NB4 (cell line): ENCODE measurements around the gene MAP4K4.

Experiments used
- POLR2A ChIP-seq: IDR thresholded peaks from 2 replicates; pipeline ENCODE4 v1.6.1; 2011; ENCODE audit warnings: mild to moderate bottlenecking; ENCODE audit not compliant: insufficient read length; ENCODE audit errors: extremely low read depth
- TF ChIP-seq, protein P1 (sequence below): IDR thresholded peaks from one replicate; pipeline ENCODE4 v1.5.1; 2012; ENCODE audit warnings: low read depth, low read length
- TF ChIP-seq, protein P2 (sequence below): IDR thresholded peaks from 2 replicates; pipeline ENCODE4 v1.6.1; 2011; ENCODE audit warnings: low read depth, low read length

DNA sequence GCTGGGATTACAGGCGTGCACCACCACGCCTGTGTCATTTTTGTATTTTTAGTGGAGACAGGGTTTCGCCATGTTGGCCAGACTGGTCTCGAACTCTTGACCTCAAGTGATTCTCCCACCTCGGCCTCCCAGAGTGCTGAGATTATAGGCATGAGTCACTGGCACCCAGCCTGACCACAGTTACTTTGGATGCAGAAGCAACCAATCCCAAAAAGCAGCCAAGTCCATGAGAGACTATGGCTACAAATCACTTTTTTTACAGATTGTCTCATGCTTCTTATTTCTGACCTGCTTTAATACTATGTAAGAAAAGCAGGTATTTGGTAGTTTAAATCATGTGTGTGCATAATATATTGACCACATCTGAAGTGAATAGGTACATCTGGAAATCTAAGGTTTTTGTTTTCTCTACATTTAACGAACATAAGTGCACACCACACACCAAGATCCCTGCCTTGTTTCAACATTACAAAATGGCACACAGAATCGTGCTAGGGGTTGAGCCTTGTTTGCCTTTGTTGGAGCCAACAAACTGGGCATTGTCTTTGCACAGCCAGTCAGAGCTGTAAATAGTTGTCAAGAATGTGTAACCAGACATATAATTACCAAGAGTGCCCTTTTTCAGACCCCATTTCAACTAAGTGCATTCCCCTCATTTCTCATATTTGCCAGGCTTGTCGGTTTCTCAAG is 18.3 kb upstream of the MAP4K4 start:
- TF ChIP-seq, protein P1, sequence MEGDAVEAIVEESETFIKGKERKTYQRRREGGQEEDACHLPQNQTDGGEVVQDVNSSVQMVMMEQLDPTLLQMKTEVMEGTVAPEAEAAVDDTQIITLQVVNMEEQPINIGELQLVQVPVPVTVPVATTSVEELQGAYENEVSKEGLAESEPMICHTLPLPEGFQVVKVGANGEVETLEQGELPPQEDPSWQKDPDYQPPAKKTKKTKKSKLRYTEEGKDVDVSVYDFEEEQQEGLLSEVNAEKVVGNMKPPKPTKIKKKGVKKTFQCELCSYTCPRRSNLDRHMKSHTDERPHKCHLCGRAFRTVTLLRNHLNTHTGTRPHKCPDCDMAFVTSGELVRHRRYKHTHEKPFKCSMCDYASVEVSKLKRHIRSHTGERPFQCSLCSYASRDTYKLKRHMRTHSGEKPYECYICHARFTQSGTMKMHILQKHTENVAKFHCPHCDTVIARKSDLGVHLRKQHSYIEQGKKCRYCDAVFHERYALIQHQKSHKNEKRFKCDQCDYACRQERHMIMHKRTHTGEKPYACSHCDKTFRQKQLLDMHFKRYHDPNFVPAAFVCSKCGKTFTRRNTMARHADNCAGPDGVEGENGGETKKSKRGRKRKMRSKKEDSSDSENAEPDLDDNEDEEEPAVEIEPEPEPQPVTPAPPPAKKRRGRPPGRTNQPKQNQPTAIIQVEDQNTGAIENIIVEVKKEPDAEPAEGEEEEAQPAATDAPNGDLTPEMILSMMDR = no peak
- TF ChIP-seq POLR2A = no peak
- TF ChIP-seq, protein P2, sequence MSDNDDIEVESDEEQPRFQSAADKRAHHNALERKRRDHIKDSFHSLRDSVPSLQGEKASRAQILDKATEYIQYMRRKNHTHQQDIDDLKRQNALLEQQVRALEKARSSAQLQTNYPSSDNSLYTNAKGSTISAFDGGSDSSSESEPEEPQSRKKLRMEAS = no peak
